Right atrium auricular region (tissue), 2 donors: ENCODE data around the gene FGF13. TPM values are rescaled to one million over a fixed set of nuclear protein-coding genes. Genes with fewer than 3 reads are reported as not detected.

ENCODE experiments used
- DNase-seq: peaks from one replicate; pipeline ENCODE4 v3.0.0-alpha.2; 2019; ENCODE audit warnings: low spot score
- H3K27ac ChIP-seq, 2 donors: fragments of 200-600 bp; sonication (generic); 1 replicate in 1 of 2; 2 replicates in 1 of 2; pipeline ENCODE4 v1.5.1; 2016 to 2019
- H3K27me3 ChIP-seq, 2 donors: fragments of 200-600 bp; sonication (generic); one replicate each; pipeline versions ENCODE4 v1.5.1 to v1.6.0; 2017 to 2019
- H3K36me3 ChIP-seq: fragments of 200-600 bp; sonication (generic); one replicate; pipeline ENCODE4 v1.5.1; 2016
- H3K4me1 ChIP-seq, 2 donors: fragments of 200-600 bp; sonication (generic); one replicate each; pipeline versions ENCODE4 v1.5.1 to v1.6.0; 2017 to 2019
- H3K4me3 ChIP-seq, 2 donors: fragments of 200-600 bp; sonication (generic); 1 replicate in 1 of 2; 2 replicates in 1 of 2; pipeline ENCODE4 v1.5.1; 2017 to 2019; ENCODE audit warnings: mild to moderate bottlenecking in 1 of 2, moderate library complexity in 1 of 2
- H3K9me3 ChIP-seq, 2 donors: fragments of 200-600 bp; sonication (generic); one replicate each; pipeline ENCODE4 v1.5.1; 2019
- total RNA-seq, 2 donors: library from RNA; depleted of rRNA; stranded (reverse); fragments of >200 nt; gene quantifications; one replicate each; pipeline ENCODE4 v1.1.0, GENCODE V29; 2016
- TF ChIP-seq, protein P1 (sequence below), 2 donors: fragments of 200-600 bp; sonication (generic); IDR thresholded peaks; one replicate each; pipeline ENCODE4 v1.5.1; 2019; ENCODE audit warnings: antibody characterized with exemption in 2 of 2

FGF13 gene
- total RNA-seq, 2 donors from 2014 or later: 1.3 to 1.9 TPM

DNA sequence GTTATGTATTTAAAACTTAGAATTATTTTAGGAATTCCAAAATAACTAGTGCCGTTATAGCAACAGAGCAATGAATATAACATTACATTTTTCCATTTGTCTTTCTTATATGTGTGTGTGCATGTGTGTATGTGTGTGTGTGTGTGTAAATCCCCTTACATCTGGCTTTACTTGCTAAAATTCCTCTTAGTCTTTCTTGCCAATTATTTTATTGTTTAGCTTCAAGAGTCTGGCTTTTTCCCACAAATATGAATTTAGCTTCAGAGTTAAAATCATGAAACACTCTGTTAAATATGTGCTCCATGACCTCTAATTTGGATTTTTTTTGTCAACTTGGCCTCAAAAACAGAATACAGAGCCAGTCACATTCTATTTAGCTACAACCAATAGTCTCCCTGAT, 18.9 kb downstream of the FGF13 start:
- Histone ChIP-seq H3K9me3 (no peaks in the 10 kb centered on the region), H3K4me1 (no peaks in the 10 kb centered on the region), H3K27me3 (no peaks in the 10 kb centered on the region), H3K27ac (no peak overlapping the region), H3K4me3 (no peak overlapping the region), H3K36me3 (no peaks in the 10 kb centered on the region)
- no peak for DNase-seq
- TF ChIP-seq, protein P1, sequence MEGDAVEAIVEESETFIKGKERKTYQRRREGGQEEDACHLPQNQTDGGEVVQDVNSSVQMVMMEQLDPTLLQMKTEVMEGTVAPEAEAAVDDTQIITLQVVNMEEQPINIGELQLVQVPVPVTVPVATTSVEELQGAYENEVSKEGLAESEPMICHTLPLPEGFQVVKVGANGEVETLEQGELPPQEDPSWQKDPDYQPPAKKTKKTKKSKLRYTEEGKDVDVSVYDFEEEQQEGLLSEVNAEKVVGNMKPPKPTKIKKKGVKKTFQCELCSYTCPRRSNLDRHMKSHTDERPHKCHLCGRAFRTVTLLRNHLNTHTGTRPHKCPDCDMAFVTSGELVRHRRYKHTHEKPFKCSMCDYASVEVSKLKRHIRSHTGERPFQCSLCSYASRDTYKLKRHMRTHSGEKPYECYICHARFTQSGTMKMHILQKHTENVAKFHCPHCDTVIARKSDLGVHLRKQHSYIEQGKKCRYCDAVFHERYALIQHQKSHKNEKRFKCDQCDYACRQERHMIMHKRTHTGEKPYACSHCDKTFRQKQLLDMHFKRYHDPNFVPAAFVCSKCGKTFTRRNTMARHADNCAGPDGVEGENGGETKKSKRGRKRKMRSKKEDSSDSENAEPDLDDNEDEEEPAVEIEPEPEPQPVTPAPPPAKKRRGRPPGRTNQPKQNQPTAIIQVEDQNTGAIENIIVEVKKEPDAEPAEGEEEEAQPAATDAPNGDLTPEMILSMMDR (IDR thresholded peaks at IDR 0.05): no peak

GRCh38 chrX:138691186-138691585, 20.3 kb downstream of the FGF13 start:
- Histone ChIP-seq H3K9me3 (no peaks in the 10 kb centered on the region), H3K36me3 (no peaks in the 10 kb centered on the region), H3K27me3 (no peaks in the 10 kb centered on the region), H3K27ac (no peak overlapping the region), H3K4me3 (no peak overlapping the region), H3K4me1 (no peaks in the 10 kb centered on the region)
- TF ChIP-seq, protein P1 (IDR thresholded peaks at IDR 0.05): no peak
- no peak for DNase-seq

GRCh38 chrX:138690591-138690990, 20.9 kb downstream of the FGF13 start:
- TF ChIP-seq, protein P1 (IDR thresholded peaks at IDR 0.05): no peak
- no peaks in the 10 kb centered on the region for H3K4me1 ChIP-seq
- no peaks in the 10 kb centered on the region for H3K36me3 ChIP-seq
- DNase-seq: no peak
- no peak overlapping the region for H3K27ac ChIP-seq
- no peak overlapping the region for H3K4me3 ChIP-seq
- no peaks in the 10 kb centered on the region for H3K27me3 ChIP-seq
- no peaks in the 10 kb centered on the region for H3K9me3 ChIP-seq

GRCh38 chrX:138683600-138683999, 27.9 kb downstream of the FGF13 start:
- H3K9me3 ChIP-seq: no peaks in the 10 kb centered on the region
- H3K27me3 ChIP-seq: no peaks in the 10 kb centered on the region
- H3K4me1 ChIP-seq: no peaks in the 10 kb centered on the region
- TF ChIP-seq, protein P1 (IDR thresholded peaks at IDR 0.05): no peak
- no peaks in the 10 kb centered on the region for H3K36me3 ChIP-seq
- DNase-seq: no peak
- H3K27ac ChIP-seq: no peak overlapping the region
- no peak overlapping the region for H3K4me3 ChIP-seq

DNA sequence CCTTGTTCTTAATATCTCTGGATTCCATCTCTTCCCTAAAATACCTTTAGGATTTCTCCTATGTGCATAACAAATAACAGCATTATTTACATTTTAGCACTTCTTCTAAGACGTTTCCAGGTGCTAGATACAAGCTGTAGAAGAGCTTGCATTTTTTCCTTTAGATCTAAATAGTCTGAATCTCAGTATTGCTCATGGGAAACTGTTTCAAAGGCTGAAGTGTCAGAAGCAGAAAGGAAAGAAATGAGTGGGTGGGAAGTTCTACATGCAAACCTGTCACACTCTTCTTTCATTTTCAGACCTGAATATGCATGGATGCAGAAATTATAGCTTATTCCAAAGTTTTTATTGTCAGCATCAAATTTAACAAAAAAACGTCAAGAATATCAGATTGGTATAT, 41.8 kb downstream of the FGF13 start:
- Histone ChIP-seq H3K36me3 (no peaks in the 10 kb centered on the region), H3K27me3 (no peaks in the 10 kb centered on the region)
- TF ChIP-seq, protein P1 (IDR thresholded peaks at IDR 0.05): no peak

GRCh38 chrX:138664466-138664865, 47.1 kb downstream of the FGF13 start:
- Histone ChIP-seq H3K4me1 (no peaks in the 10 kb centered on the region), H3K4me3 (no peak overlapping the region), H3K27me3 (no peaks in the 10 kb centered on the region), H3K36me3 (no peaks in the 10 kb centered on the region), H3K27ac (no peak overlapping the region), H3K9me3 (no peaks in the 10 kb centered on the region)
- TF ChIP-seq, protein P1 (IDR thresholded peaks at IDR 0.05): no peak
- DNase-seq: no peak

More for the DNA sequence above, 41.8 kb downstream of the FGF13 start:
- Histone ChIP-seq H3K4me3 (no peak overlapping the region), H3K9me3 (no peaks in the 10 kb centered on the region), H3K4me1 (no peaks in the 10 kb centered on the region), H3K27ac (no peak overlapping the region)
- DNase-seq: no peak
